GM12891 (cell line): ENCODE results near the gene FHAD1.

Source experiments
- PAX5 ChIP-seq: IDR thresholded peaks from 2 replicates; pipeline ENCODE4 v1.6.1; 2011; ENCODE audit warnings: low read length, moderate library complexity, mild to moderate bottlenecking; ENCODE audit not compliant: insufficient read depth, severe bottlenecking
- POLR2A ChIP-seq: IDR thresholded peaks from 2 replicates; pipeline ENCODE4 v1.6.1; 2011; ENCODE audit warnings: low read depth, low read length, control low read depth
- POLR2AphosphoS5 ChIP-seq: IDR thresholded peaks from 2 replicates; pipeline ENCODE4 v1.6.1; 2011; ENCODE audit warnings: low read depth, low read length, control low read depth
- TAF1 ChIP-seq: IDR thresholded peaks from 2 replicates; pipeline ENCODE4 v1.6.1; 2011; ENCODE audit warnings: low read depth, low read length, control low read depth

- TF ChIP-seq POLR2A (no peak), POLR2AphosphoS5 (no peak), PAX5 (no peak), TAF1 (no peak)
Measured at GRCh38 chr1:15343099-15343498, 96.1 kb downstream of the FHAD1 start.
